Measurements from ENCODE around the gene CDCA7L.
"Not testable (repeated sequence)": the region's sequence is repeated elsewhere in the genome, so short reads cannot be mapped to it uniquely, and the experiment has no call there.

Gene CDCA7L

GRCh38 chr7:21911341-21911875 is 34.3 kb downstream of the CDCA7L start:
- DNase-seq (ENCODE audit: low read depth in 3 of 3) = no peak

- DNase-seq (ENCODE audit: low read depth in 3 of 3) = no peak
Measured at GRCh38 chr7:21910253-21910652, 35.4 kb downstream of the CDCA7L start.

- no peak for DNase-seq (ENCODE audit: low read depth in 3 of 3)
Measured at GRCh38 chr7:21908746-21909145, 37.0 kb downstream of the CDCA7L start.

GRCh38 chr7:21903020-21903786 is 42.5 kb downstream of the CDCA7L start:
- DNase-seq (ENCODE audit: low read depth in 3 of 3) = no peak

- no peak for DNase-seq (ENCODE audit: low read depth in 3 of 3)
Measured at GRCh38 chr7:21902240-21902639, 43.5 kb downstream of the CDCA7L start.

GRCh38 chr7:21898265-21898930 is 47.3 kb downstream of the CDCA7L start:
- no peak for DNase-seq (ENCODE audit: low read depth in 3 of 3)

GRCh38 chr7:21893401-21893800 is 52.3 kb downstream of the CDCA7L start:
- no peak for DNase-seq (ENCODE audit: low read depth in 3 of 3)

- DNase-seq (ENCODE audit: low read depth in 3 of 3) = no peak
Measured at GRCh38 chr7:21891291-21891690, 54.4 kb downstream of the CDCA7L start.

GRCh38 chr7:21887779-21888178 is 57.9 kb downstream of the CDCA7L start:
- DNase-seq (ENCODE audit: low read depth in 3 of 3) = no peak

GRCh38 chr7:21887353-21887752 is 58.3 kb downstream of the CDCA7L start:
- no peak for DNase-seq (ENCODE audit: low read depth in 3 of 3)

- DNase-seq (ENCODE audit: low read depth in 3 of 3) = no peak
Measured at GRCh38 chr7:21886396-21886795, 59.3 kb downstream of the CDCA7L start.

GRCh38 chr7:21884496-21884895 is 61.2 kb downstream of the CDCA7L start:
- no peak for DNase-seq (ENCODE audit: low read depth in 3 of 3)

GRCh38 chr7:21883501-21883900 is 62.2 kb downstream of the CDCA7L start:
- not testable (repeated sequence) for DNase-seq (ENCODE audit: low read depth in 3 of 3)

- no peak for DNase-seq (ENCODE audit: low read depth in 3 of 3)
Measured at GRCh38 chr7:21883069-21883468, 62.6 kb downstream of the CDCA7L start.

- DNase-seq (ENCODE audit: low read depth in 3 of 3) = no peak
Measured at GRCh38 chr7:21869785-21870402, 75.8 kb downstream of the CDCA7L start.

GRCh38 chr7:21868576-21868850 is 77.2 kb downstream of the CDCA7L start:
- DNase-seq (ENCODE audit: low read depth in 3 of 3) = no peak

- DNase-seq (ENCODE audit: low read depth in 3 of 3) = no peak
Measured at GRCh38 chr7:21867816-21868575, 77.7 kb downstream of the CDCA7L start.

- DNase-seq (ENCODE audit: low read depth in 3 of 3) = no peak
Measured at GRCh38 chr7:21867226-21867625, 78.5 kb downstream of the CDCA7L start.

- DNase-seq (ENCODE audit: low read depth in 3 of 3) = no peak
Measured at GRCh38 chr7:21866731-21867130, 79.0 kb downstream of the CDCA7L start.

- DNase-seq (ENCODE audit: low read depth in 3 of 3) = not testable (repeated sequence)
Measured at GRCh38 chr7:21865631-21866204, 80.0 kb downstream of the CDCA7L start.

- DNase-seq (ENCODE audit: low read depth in 3 of 3) = no peak
Measured at GRCh38 chr7:21851559-21851967, 94.1 kb downstream of the CDCA7L start.
